ENCODE results near the gene ERCC6L. TPM values are rescaled to one million over a fixed set of nuclear protein-coding genes. Genes with fewer than 3 reads are reported as not detected.

The ERCC6L gene
- total and polyA plus RNA-seq, 10 of the 15 experiments (the other 5 are each of a cell fraction or from before 2014, with no cell fraction given), result 4.7 to 13.1 (median 7.7) TPM

- no peak for TF ChIP-seq STAT1 (conservative IDR thresholded peaks at IDR 0.05)
- no peak for TF ChIP-seq JUND (IDR thresholded peaks at IDR 0.05; ENCODE audit: low read depth, low read length)
- no peak for TF ChIP-seq ATF3 (IDR thresholded peaks at IDR 0.05; ENCODE audit: borderline replicate concordance, extremely low read depth, low read depth, low read length)
- no peak for TF ChIP-seq IKZF2 (IDR thresholded peaks at IDR 0.05)
- TF ChIP-seq EZH2 (IDR thresholded peaks at IDR 0.05; ENCODE audit: borderline replicate concordance, control insufficient read depth, low read depth, low read length), result no peak
- no peak for TF ChIP-seq PAX5 (IDR thresholded peaks at IDR 0.05; ENCODE audit: borderline replicate concordance, low read depth, low read length)
- no peak for TF ChIP-seq MEF2A (IDR thresholded peaks at IDR 0.05; ENCODE audit: insufficient read depth, low read depth, low read length)
- TF ChIP-seq ZNF384 (IDR thresholded peaks at IDR 0.05; ENCODE audit: borderline replicate concordance, low read depth, low read length), result no peak
- peak; percentile 64 for TF ChIP-seq NRF1 (conservative IDR thresholded peaks at IDR 0.05; ENCODE audit: low read depth, low read length)
- TF ChIP-seq BRCA1 (IDR thresholded peaks at IDR 0.05; ENCODE audit: low read depth, low read length), result no peak
- no peak for TF ChIP-seq RFX5 (IDR thresholded peaks at IDR 0.05; ENCODE audit: low read depth, low read length)
- 0 out of 2 replicates have a peak, but pooled peaks have one; percentile 57 for TF ChIP-seq RB1 (IDR thresholded peaks at IDR 0.05; ENCODE audit: borderline replicate concordance)
- TF ChIP-seq SUPT20H (IDR thresholded peaks at IDR 0.05; ENCODE audit: borderline replicate concordance, control insufficient read depth, low read depth, low read length), result no peak
- 0 out of 2 replicates have a peak, but pooled peaks have one; percentile 47 for TF ChIP-seq CHD2 (IDR thresholded peaks at IDR 0.05; ENCODE audit: borderline replicate concordance, low read depth, low read length)
- TF ChIP-seq IRF3 (IDR thresholded peaks at IDR 0.05), result no peak
- TF ChIP-seq ATF2 (IDR thresholded peaks at IDR 0.05; ENCODE audit: low read length), result no peak
- TF ChIP-seq KDM1A (IDR thresholded peaks at IDR 0.05; ENCODE audit: borderline replicate concordance), result no peak
- TF ChIP-seq JUNB (IDR thresholded peaks at IDR 0.05), result no peak
- no peak for TF ChIP-seq SMAD1 (IDR thresholded peaks at IDR 0.05; ENCODE audit: low read depth, partially characterized antibody)
- no peak; the same call in 1 of the 2 replicates for TF ChIP-seq BACH1 (IDR thresholded peaks at IDR 0.05; ENCODE audit: borderline replicate concordance)
- no peak for TF ChIP-seq GABPA (IDR thresholded peaks at IDR 0.05; ENCODE audit: low read depth)
- no peak for TF ChIP-seq CREM (IDR thresholded peaks at IDR 0.05; ENCODE audit: low read depth)
- TF ChIP-seq HDAC6 (IDR thresholded peaks at IDR 0.05; ENCODE audit: unreplicated experiment), result no peak
- no peak for TF ChIP-seq SMARCA5 (IDR thresholded peaks at IDR 0.05)
- TF ChIP-seq SUZ12 (IDR thresholded peaks at IDR 0.05; ENCODE audit: unreplicated experiment), result no peak
- no peak for TF ChIP-seq SKIL (IDR thresholded peaks at IDR 0.05; ENCODE audit: low read depth, poor library complexity, severe bottlenecking)
- TF ChIP-seq KLF5 (IDR thresholded peaks at IDR 0.05; ENCODE audit: partially characterized antibody), result no peak
Measured at GRCh38 chrX:72238721-72239475, at the start of gene ERCC6L (continued).
